GM21717 (cell line): ENCODE measurements around the gene CAGE1.
"Not testable (repeated sequence)": the region's sequence is repeated elsewhere in the genome, so short reads cannot be mapped to it uniquely, and the experiment has no call there.

Experiments used
- ATAC-seq: cut with Tn5 transposase; IDR thresholded peaks from one replicate; pipeline ENCODE4 v1.9.1; 2021; ENCODE audit warnings: mild to moderate bottlenecking, moderate library complexity; ENCODE audit not compliant: unreplicated experiment

The CAGE1 gene

GRCh38 chr6:7341271-7341670, 48.3 kb downstream of the CAGE1 start:
- no peak for ATAC-seq

- ATAC-seq: not testable (repeated sequence)
These were observed 50.4 kb downstream of the CAGE1 start for GRCh38 chr6:7339007-7339732.

GRCh38 chr6:7338031-7338430, 51.5 kb downstream of the CAGE1 start:
- no peak for ATAC-seq

GRCh38 chr6:7335519-7335918, 54.0 kb downstream of the CAGE1 start:
- ATAC-seq: no peak

- ATAC-seq: no peak
These were observed 54.9 kb downstream of the CAGE1 start for GRCh38 chr6:7334685-7335084.

- ATAC-seq: no peak
These were observed 57.3 kb downstream of the CAGE1 start for GRCh38 chr6:7332090-7332745.

GRCh38 chr6:7331452-7331851, 58.1 kb downstream of the CAGE1 start:
- ATAC-seq: no peak

- ATAC-seq: no peak
These were observed 61.3 kb downstream of the CAGE1 start for GRCh38 chr6:7328243-7328642.

GRCh38 chr6:7325750-7326149, 63.8 kb downstream of the CAGE1 start:
- no peak for ATAC-seq

GRCh38 chr6:7324520-7324919, 65.0 kb downstream of the CAGE1 start:
- ATAC-seq: peak; percentile 58

GRCh38 chr6:7323074-7323473, 66.5 kb downstream of the CAGE1 start:
- ATAC-seq: no peak

GRCh38 chr6:7321866-7322265, 67.7 kb downstream of the CAGE1 start:
- ATAC-seq: not testable (repeated sequence)

GRCh38 chr6:7319406-7319805, 70.1 kb downstream of the CAGE1 start:
- not testable (repeated sequence) for ATAC-seq

- no peak for ATAC-seq
These were observed 72.0 kb downstream of the CAGE1 start for GRCh38 chr6:7317538-7317937.

GRCh38 chr6:7316658-7317533, 72.6 kb downstream of the CAGE1 start:
- no peak for ATAC-seq

GRCh38 chr6:7315948-7316365, 73.6 kb downstream of the CAGE1 start:
- ATAC-seq: no peak

GRCh38 chr6:7315087-7315947, 74.2 kb downstream of the CAGE1 start:
- not testable (repeated sequence) for ATAC-seq

GRCh38 chr6:7314414-7314813, 75.1 kb downstream of the CAGE1 start:
- ATAC-seq: no peak

- ATAC-seq: peak; percentile 4
These were observed 75.9 kb downstream of the CAGE1 start for GRCh38 chr6:7313505-7314165.
